DOHH2 (cell line): ENCODE measurements around the gene RBKS.

ENCODE experiments used
- EZH2phosphoT487 ChIP-seq: fragments of 200-600 bp; sonication (generic); IDR thresholded peaks from 2 replicates; pipeline ENCODE4 v1.6.1; 2017; ENCODE audit warnings: borderline replicate concordance, mild to moderate bottlenecking, antibody characterized with exemption, low read length, moderate library complexity, mixed read lengths
- TF ChIP-seq, protein P1 (sequence below): fragments of 200-600 bp; sonication (generic); IDR thresholded peaks from one replicate; pipeline ENCODE4 v1.5.1; 2014; ENCODE audit warnings: antibody characterized with exemption, mild to moderate bottlenecking, low read depth, low read length; ENCODE audit not compliant: poor library complexity, severe bottlenecking

DNA sequence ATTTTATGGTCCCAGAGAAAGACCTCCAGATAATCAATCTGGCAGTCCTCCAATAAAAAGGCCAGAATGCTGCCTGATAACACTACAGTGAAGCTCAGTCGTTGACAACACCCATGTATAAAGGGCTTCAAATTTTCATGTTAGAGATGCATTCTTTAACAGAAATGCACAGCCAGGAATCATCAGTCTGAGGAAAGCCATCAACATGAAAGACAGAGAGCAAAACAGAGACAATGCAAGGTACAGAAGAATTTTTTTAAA, 14.1 kb upstream of the RBKS start:
- TF ChIP-seq, protein P1, sequence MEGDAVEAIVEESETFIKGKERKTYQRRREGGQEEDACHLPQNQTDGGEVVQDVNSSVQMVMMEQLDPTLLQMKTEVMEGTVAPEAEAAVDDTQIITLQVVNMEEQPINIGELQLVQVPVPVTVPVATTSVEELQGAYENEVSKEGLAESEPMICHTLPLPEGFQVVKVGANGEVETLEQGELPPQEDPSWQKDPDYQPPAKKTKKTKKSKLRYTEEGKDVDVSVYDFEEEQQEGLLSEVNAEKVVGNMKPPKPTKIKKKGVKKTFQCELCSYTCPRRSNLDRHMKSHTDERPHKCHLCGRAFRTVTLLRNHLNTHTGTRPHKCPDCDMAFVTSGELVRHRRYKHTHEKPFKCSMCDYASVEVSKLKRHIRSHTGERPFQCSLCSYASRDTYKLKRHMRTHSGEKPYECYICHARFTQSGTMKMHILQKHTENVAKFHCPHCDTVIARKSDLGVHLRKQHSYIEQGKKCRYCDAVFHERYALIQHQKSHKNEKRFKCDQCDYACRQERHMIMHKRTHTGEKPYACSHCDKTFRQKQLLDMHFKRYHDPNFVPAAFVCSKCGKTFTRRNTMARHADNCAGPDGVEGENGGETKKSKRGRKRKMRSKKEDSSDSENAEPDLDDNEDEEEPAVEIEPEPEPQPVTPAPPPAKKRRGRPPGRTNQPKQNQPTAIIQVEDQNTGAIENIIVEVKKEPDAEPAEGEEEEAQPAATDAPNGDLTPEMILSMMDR, result no peak
- TF ChIP-seq EZH2phosphoT487, result no peak
